Hematopoietic multipotent progenitor cell treated with erythropoietin and hydrocortisone succinate and interleukin-3 and kit ligand, for 15 days (in vitro differentiated cells): ENCODE results near the gene CSNK1D.

ENCODE experiments used
- DNase-seq: peaks from one replicate; pipeline ENCODE4 v3.0.0-alpha.2; 2015; ENCODE audit warnings: low spot score

Gene CSNK1D

GRCh38 chr17:82227629-82228277 lies 45.7 kb downstream of the CSNK1D start:
- DNase-seq = no peak

GRCh38 chr17:82226809-82227628 lies 46.5 kb downstream of the CSNK1D start:
- DNase-seq = no peak

GRCh38 chr17:82226146-82226808 lies 47.2 kb downstream of the CSNK1D start:
- no peak for DNase-seq

GRCh38 chr17:82225368-82226029 lies 48.0 kb downstream of the CSNK1D start:
- DNase-seq = no peak

GRCh38 chr17:82224666-82225065 lies 48.8 kb downstream of the CSNK1D start:
- no peak for DNase-seq

GRCh38 chr17:82223517-82223916 lies 50.0 kb downstream of the CSNK1D start:
- no peak for DNase-seq

GRCh38 chr17:82222816-82223215 lies 50.7 kb downstream of the CSNK1D start:
- DNase-seq = no peak

- DNase-seq = no peak
These were observed 52.1 kb downstream of the CSNK1D start for GRCh38 chr17:82221341-82221902.

GRCh38 chr17:82219753-82220709 lies 53.5 kb downstream of the CSNK1D start:
- DNase-seq = no peak

- DNase-seq = no peak
These were observed 54.4 kb downstream of the CSNK1D start for GRCh38 chr17:82219083-82219482.

- no peak for DNase-seq
These were observed 55.0 kb downstream of the CSNK1D start for GRCh38 chr17:82218349-82219075.

- DNase-seq = no peak
These were observed 55.8 kb downstream of the CSNK1D start for GRCh38 chr17:82217530-82218204.

- no peak for DNase-seq
These were observed 56.4 kb downstream of the CSNK1D start for GRCh38 chr17:82217120-82217529.

GRCh38 chr17:82216301-82217119 lies 57.0 kb downstream of the CSNK1D start:
- DNase-seq = peak; percentile 81

- DNase-seq = no peak
These were observed 57.6 kb downstream of the CSNK1D start for GRCh38 chr17:82215972-82216300.

- DNase-seq = no peak
These were observed 58.2 kb downstream of the CSNK1D start for GRCh38 chr17:82215095-82215971.

GRCh38 chr17:82214012-82214628 lies 59.4 kb downstream of the CSNK1D start:
- no peak for DNase-seq
